GM13976 (cell line): ENCODE measurements around the gene VPS45.

Experiments used
- DNase-seq: peaks from one replicate; pipeline ENCODE4 v3.0.0; 2012; ENCODE audit warnings: low spot score
- in situ Hi-C: fragments of 300-500 bp; cut with MboI; formaldehyde crosslinking; loops from one replicate; pipeline ENCODE4 v1.12.0; 2022; ENCODE audit warnings: low sequenced_read_pairs, mixed read lengths, inconsistent platforms; ENCODE audit not compliant: unreplicated experiment
- TF ChIP-seq, protein P1 (sequence below): IDR thresholded peaks from 2 replicates; pipeline ENCODE4 v1.5.1; 2012; ENCODE audit warnings: borderline replicate concordance, mild to moderate bottlenecking; ENCODE audit not compliant: insufficient read depth; ENCODE audit errors: extremely low read depth, missing control alignments, control extremely low read depth

Gene VPS45

DNA sequence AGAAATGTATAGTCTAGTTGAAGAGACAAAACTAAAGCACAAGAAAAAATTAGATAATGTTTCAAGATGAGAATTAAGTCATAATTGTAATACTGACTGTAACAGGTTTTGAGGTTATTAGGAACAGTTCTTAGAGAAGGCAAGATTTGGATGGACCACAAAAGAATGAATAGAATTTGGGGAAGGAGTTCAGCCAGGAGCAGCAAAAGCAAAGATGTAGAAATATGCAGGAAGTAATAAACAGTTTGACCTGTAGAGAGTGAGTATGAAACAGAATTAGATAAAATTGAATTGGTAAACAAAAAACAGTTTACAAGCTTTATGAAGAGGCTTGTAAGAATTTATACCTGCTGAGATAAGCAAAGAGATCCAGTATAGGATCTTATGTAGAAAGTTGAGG, 16.3 kb downstream of the VPS45 start:
- in situ Hi-C loops = no loop called here
- TF ChIP-seq, protein P1, sequence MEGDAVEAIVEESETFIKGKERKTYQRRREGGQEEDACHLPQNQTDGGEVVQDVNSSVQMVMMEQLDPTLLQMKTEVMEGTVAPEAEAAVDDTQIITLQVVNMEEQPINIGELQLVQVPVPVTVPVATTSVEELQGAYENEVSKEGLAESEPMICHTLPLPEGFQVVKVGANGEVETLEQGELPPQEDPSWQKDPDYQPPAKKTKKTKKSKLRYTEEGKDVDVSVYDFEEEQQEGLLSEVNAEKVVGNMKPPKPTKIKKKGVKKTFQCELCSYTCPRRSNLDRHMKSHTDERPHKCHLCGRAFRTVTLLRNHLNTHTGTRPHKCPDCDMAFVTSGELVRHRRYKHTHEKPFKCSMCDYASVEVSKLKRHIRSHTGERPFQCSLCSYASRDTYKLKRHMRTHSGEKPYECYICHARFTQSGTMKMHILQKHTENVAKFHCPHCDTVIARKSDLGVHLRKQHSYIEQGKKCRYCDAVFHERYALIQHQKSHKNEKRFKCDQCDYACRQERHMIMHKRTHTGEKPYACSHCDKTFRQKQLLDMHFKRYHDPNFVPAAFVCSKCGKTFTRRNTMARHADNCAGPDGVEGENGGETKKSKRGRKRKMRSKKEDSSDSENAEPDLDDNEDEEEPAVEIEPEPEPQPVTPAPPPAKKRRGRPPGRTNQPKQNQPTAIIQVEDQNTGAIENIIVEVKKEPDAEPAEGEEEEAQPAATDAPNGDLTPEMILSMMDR = no peak
- no peak for DNase-seq

DNA sequence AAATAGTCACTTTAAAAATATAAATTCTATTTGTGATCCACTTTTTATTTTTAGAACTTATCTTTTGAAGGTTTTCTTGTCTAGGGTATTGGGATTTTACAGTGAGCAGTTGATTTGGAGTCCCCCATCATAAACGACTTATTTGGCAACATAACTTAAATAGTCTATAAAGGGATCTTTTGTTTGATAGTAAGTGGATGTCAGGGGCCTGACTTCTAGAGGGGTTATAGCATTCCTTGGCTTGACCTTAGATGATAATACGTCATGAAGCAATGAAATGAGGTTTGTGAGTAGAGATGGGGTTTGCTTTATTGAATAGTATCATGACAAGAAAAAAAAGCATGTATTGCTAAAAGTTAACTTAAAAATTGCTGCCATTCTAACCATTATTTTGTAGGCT, 17.8 kb downstream of the VPS45 start:
- TF ChIP-seq, protein P1 = no peak
- in situ Hi-C loops = no loop called here
- DNase-seq = no peak

DNA sequence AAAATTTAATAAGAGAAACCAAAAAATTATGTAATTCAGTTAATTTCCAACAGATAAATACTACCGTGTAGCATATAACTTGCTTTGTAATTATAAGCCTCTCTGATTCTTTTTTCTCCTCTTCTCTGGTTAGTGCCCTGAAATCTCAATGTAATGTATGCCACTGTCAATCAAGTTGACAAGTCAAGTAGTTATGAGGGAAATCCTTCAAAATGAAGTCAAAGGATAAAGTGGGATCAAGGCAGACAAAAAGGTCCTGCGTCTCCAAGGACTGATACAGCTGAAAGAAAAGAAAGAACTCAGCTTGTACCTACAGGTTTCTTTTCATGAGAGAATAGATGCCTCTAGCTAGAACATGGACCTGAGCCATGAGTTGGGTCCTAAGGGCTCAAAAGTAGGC, 19.8 kb downstream of the VPS45 start:
- TF ChIP-seq, protein P1 = no peak
- in situ Hi-C loops = no loop called here

DNA sequence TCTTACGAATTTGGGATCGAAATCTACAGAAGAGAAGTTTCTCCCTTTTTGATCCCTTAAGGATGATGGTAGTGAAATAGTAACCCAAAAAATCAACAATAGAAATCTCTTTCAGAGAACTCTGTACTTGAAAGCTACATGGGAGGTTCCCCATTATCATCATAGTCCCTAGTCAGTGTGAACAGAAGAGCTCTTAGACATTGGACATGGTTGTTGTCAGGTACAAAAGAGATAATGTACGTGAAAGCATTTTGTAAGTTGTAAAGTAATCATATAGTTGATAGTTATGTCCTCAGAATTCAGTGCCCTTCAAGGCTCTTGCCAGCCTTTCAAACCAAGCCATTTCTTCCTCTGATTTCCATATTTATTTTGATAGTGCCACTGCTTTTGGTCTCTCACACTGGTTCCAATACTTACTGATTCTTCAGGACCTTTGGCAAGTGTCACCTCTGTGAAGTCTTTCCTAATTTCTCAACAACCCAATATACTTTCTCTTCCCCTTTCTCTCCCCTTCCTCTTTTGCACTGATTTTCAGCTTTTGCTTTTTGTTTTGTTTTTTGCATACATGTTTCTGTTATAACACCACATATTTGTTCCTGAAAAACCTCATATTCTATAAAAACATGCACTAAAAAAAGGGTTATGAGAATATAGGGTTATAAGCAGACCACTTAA, 22.4 kb downstream of the VPS45 start:
- no peak for DNase-seq
- TF ChIP-seq, protein P1 = no peak
- in situ Hi-C loops = no loop called here

More for the DNA sequence above, 19.8 kb downstream of the VPS45 start:
- no peak for DNase-seq

DNA sequence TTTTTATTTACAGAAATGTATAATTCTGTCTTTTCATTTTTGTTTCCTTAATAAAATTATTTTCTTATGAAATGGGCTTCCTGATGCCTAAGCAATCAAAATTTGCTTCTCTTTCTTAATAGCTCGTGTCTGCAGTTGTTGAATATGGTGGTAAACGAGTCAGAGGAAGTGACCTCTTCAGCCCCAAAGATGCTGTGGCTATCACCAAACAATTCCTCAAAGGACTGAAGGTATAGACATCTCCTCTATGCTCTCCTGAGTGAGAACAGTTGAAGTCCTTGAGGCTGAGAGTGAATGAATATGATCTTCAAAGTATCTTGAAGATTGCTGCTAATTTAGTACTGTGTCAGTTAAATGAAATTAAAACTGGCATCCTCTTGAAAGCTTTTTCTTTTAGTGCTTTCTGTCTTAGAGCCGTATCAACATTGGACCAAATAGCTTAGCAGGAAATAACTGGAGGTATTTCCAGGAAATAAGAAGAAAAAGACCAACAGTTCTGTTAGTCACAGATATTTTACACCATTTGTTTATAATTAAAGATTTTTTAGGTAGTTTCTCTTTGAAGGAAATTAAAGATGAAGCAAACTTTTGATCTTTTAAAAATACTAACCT, 24.7 kb downstream of the VPS45 start:
- DNase-seq = no peak
- TF ChIP-seq, protein P1 = no peak
- in situ Hi-C loops = no loop called here

DNA sequence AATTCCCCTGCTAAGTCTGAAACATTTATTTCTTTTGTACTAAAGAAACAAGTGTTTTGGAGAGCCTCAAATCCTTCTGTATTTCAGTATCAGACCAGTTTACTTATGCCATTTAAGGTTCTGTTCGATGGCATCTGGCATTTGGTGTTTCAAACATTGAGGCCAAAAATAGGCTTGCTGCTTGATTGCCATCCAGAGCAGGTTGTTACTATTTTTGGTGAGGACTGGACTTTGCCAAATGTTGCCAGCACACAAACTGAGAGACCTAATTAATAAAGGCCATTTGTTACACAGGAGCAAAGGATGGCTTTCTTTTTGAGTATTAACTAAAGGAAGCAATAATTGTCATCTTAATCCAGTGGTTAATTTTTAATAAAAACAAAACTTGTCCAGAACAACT, 26.2 kb downstream of the VPS45 start:
- no peak for DNase-seq
- in situ Hi-C loops = no loop called here
- TF ChIP-seq, protein P1 = no peak

DNA sequence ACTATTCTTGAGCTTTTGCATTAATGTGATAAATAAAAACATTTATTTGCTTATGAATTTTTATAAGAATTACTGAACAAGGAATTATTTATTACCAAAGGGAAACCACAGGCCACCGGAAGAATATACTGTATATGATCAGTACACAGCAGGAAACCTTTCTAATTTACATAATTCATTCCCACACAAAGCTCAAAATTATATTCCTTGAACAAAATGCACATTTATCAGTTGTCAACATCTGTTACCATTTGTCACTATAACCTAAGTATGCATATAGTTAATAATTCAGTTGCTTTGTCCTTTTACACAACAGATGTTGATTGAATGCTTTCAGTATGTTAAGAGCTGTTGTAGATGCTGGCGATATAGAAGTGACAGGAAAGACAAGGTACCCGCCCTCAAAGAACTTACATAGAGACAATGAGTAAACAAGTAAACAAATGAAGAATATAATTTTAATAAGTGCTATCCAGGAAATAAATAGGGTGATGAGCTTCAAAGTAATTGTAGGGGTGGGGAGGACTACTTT, 27.2 kb downstream of the VPS45 start:
- TF ChIP-seq, protein P1 = no peak
- DNase-seq = no peak
- in situ Hi-C loops = no loop called here
